ENCODE measurements around the gene FAM124B.

Gene FAM124B

DNA sequence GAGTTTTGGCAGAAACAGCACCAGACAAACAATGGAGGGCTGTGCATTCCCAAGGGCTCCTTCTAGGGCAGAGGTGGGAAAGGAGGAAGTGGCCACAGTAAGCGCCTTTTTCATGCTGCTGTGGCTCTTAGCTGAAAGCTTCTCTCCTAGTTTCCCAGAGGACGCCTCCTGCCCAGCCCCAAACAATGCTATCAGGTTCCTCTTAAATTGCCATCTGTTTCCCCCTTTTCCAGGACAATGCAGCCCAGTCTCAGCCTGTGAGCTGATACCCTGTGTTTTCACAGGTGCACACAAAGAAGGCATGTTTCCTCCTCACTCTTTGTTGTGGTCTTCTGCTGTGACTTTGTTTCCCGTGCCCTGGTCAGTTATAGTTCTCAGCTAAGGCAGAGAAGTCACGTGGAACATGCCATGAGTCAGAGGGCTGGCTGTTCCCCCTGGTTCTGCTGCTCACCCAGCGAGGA, 5.4 kb upstream of the FAM124B start:
- Histone ChIP-seq H3K27me3 (ENCODE audit: insufficient read depth, low read length) (no peaks in the 10 kb centered on the region), H3K79me1 (ENCODE audit: low read length) (no peaks in the 10 kb centered on the region), H3K9ac (ENCODE audit: low read length) (no peak overlapping the region), H3K4me2 (ENCODE audit: low read length) (no peak overlapping the region), H3K4me1 (ENCODE audit: control insufficient read depth in 1 of 2, insufficient read depth in 2 of 2, low read length in 2 of 2) (no peaks in the 10 kb centered on the region), H3K4ac (ENCODE audit: low read depth, low read length) (no peak overlapping the region), H3K9me3 (ENCODE audit: insufficient read depth, low read depth, low read length) (peaks cover 4% of the 10 kb centered on the region), H4K91ac (ENCODE audit: low read depth, low read length) (no peak overlapping the region), H3K18ac (ENCODE audit: low read length) (no peak overlapping the region), H3K36me3 (ENCODE audit: control insufficient read depth in 1 of 2, insufficient read depth in 2 of 2, low read length in 2 of 2) (no peaks in the 10 kb centered on the region), H3K79me2 (ENCODE audit: control insufficient read depth, insufficient read depth, low read length, poor library complexity) (no peaks in the 10 kb centered on the region), H4K12ac (ENCODE audit: low read depth, low read length) (no peak overlapping the region), H2BK12ac (ENCODE audit: low read length) (no peak overlapping the region), H2BK5ac (ENCODE audit: low read depth, low read length, poor library complexity) (no peak overlapping the region), H3K23ac (ENCODE audit: low read length) (no peak overlapping the region), H2AFZ (ENCODE audit: insufficient read depth, low read length, poor library complexity) (no peak overlapping the region), H4K8ac (ENCODE audit: low read depth, low read length) (no peak overlapping the region), H2BK120ac (ENCODE audit: insufficient read depth, low read length, poor library complexity) (no peak overlapping the region), H3K4me3 (ENCODE audit: low read depth, low read length) (no peak overlapping the region), H2AK5ac (ENCODE audit: low read length) (no peak overlapping the region), H3K14ac (ENCODE audit: low read length) (no peak overlapping the region), H3K27ac (ENCODE audit: low read depth, low read length) (no peak overlapping the region)
- no CpG with 5 or more reads among the region's 5 CpGs for WGBS (ENCODE audit: extremely low coverage, insufficient coverage, insufficient read length)
- no peak for DNase-seq

DNA sequence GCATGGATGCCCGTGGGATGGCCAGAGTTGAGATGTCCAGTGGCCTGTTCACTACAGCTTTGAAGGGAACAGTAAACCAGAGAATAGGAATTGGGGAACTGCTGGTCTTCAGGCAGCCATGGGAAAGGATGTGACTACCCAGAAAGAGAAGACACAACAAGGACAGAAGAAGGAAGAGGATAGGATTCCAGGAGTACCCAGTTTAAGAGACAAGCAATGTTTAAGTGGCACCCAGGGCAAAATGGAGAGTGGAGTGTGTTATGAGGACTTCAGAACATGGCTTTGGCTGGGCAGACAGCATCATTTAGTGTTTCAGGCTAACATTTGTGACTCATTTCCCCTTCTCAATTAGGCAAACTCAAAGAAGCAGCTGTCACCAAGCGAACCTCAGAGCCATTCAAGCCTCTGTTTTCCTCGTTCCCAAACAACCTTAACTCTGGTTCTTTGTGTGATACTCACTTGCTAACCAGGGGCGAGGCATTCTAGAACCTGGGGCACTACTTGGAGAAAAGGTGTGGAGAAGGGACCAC, 4.0 kb upstream of the FAM124B start:
- no peak overlapping the region for H3K23ac ChIP-seq (ENCODE audit: low read length)
- no peak overlapping the region for H3K4me2 ChIP-seq (ENCODE audit: low read length)
- H3K14ac ChIP-seq (ENCODE audit: low read length), result no peak overlapping the region
- H2BK5ac ChIP-seq (ENCODE audit: low read depth, low read length, poor library complexity), result no peak overlapping the region
- no peak overlapping the region for H2BK12ac ChIP-seq (ENCODE audit: low read length)
- H3K4ac ChIP-seq (ENCODE audit: low read depth, low read length), result no peak overlapping the region
- H2BK120ac ChIP-seq (ENCODE audit: insufficient read depth, low read length, poor library complexity), result no peak overlapping the region
- no peak overlapping the region for H2AFZ ChIP-seq (ENCODE audit: insufficient read depth, low read length, poor library complexity)
- H3K79me2 ChIP-seq (ENCODE audit: control insufficient read depth, insufficient read depth, low read length, poor library complexity), result no peaks in the 10 kb centered on the region
- H3K79me1 ChIP-seq (ENCODE audit: low read length), result no peaks in the 10 kb centered on the region
- no peak overlapping the region for H3K18ac ChIP-seq (ENCODE audit: low read length)
- no peak overlapping the region for H3K9ac ChIP-seq (ENCODE audit: low read length)
- peaks cover 4% of the 10 kb centered on the region for H3K9me3 ChIP-seq (ENCODE audit: insufficient read depth, low read depth, low read length)
- no peak for DNase-seq
- no peak overlapping the region for H4K12ac ChIP-seq (ENCODE audit: low read depth, low read length)
- H3K4me3 ChIP-seq (ENCODE audit: low read depth, low read length), result no peak overlapping the region
- H3K27ac ChIP-seq (ENCODE audit: low read depth, low read length), result no peak overlapping the region
- H3K36me3 ChIP-seq (ENCODE audit: control insufficient read depth in 1 of 2, insufficient read depth in 2 of 2, low read length in 2 of 2), result no peaks in the 10 kb centered on the region
- no peaks in the 10 kb centered on the region for H3K27me3 ChIP-seq (ENCODE audit: insufficient read depth, low read length)
- H3K4me1 ChIP-seq (ENCODE audit: control insufficient read depth in 1 of 2, insufficient read depth in 2 of 2, low read length in 2 of 2), result no peaks in the 10 kb centered on the region
- no peak overlapping the region for H2AK5ac ChIP-seq (ENCODE audit: low read length)
- WGBS (ENCODE audit: extremely low coverage, insufficient coverage, insufficient read length), result no CpG with 5 or more reads among the region's 4 CpGs
- H4K91ac ChIP-seq (ENCODE audit: low read depth, low read length), result no peak overlapping the region
- no peak overlapping the region for H4K8ac ChIP-seq (ENCODE audit: low read depth, low read length)

DNA sequence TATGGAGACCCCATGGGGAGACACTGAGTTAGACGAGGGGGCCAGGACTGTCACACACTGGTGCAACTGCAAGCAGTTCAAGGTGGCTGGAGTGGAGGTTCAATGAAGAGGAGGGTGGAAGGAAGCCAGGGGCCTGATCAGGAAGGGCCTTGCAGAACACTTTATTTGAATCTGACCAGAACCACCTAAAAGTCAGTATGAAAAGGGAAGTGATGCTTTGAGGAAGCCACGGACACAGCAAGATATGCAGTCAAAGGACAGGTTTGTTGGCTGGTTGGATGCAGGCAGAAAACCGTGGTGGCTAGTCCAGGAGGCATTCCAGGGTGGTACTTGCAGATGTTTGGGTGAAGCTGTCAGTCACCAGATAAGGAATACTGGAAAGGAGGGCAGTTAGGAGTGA, 3.5 kb upstream of the FAM124B start:
- peaks cover 4% of the 10 kb centered on the region for H3K9me3 ChIP-seq (ENCODE audit: insufficient read depth, low read depth, low read length)
- no CpG with 5 or more reads among the region's 3 CpGs for WGBS (ENCODE audit: extremely low coverage, insufficient coverage, insufficient read length)
- no peak for DNase-seq

DNA sequence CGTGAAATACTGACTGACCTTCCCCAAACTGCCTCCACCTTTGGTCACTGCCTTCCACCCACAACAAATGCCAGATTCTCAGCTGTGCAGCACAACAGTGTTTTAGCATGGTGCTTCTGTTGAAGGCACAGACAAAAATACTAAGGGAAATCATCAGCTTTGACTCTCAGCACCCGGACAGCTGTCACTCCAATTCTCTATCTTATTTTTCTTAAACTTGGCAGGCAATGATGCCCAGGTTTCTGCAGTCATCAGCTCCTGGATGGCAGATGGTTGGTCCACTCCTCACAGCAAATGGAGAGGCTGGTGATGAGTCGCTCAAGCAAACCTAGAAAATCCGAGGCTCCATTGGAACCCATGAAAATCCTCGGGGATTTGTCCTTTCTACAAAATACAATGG, 2.9 kb upstream of the FAM124B start:
- Histone ChIP-seq H3K4me1 (ENCODE audit: control insufficient read depth in 1 of 2, insufficient read depth in 2 of 2, low read length in 2 of 2) (no peaks in the 10 kb centered on the region), H3K27me3 (ENCODE audit: insufficient read depth, low read length) (no peaks in the 10 kb centered on the region), H3K36me3 (ENCODE audit: control insufficient read depth in 1 of 2, insufficient read depth in 2 of 2, low read length in 2 of 2) (no peaks in the 10 kb centered on the region), H2BK5ac (ENCODE audit: low read depth, low read length, poor library complexity) (no peak overlapping the region), H3K79me1 (ENCODE audit: low read length) (no peaks in the 10 kb centered on the region), H3K23ac (ENCODE audit: low read length) (peak overlapping the region; percentile 74), H3K27ac (ENCODE audit: low read depth, low read length) (no peak overlapping the region), H3K4me3 (ENCODE audit: low read depth, low read length) (no peak overlapping the region), H4K91ac (ENCODE audit: low read depth, low read length) (no peak overlapping the region), H3K14ac (ENCODE audit: low read length) (no peak overlapping the region), H4K12ac (ENCODE audit: low read depth, low read length) (no peak overlapping the region), H4K8ac (ENCODE audit: low read depth, low read length) (no peak overlapping the region), H3K9me3 (ENCODE audit: insufficient read depth, low read depth, low read length) (peaks cover 4% of the 10 kb centered on the region), H3K9ac (ENCODE audit: low read length) (peak overlapping the region; percentile 55), H2BK12ac (ENCODE audit: low read length) (no peak overlapping the region), H3K18ac (ENCODE audit: low read length) (no peak overlapping the region), H3K4ac (ENCODE audit: low read depth, low read length) (no peak overlapping the region), H2AK5ac (ENCODE audit: low read length) (no peak overlapping the region), H2AFZ (ENCODE audit: insufficient read depth, low read length, poor library complexity) (no peak overlapping the region), H2BK120ac (ENCODE audit: insufficient read depth, low read length, poor library complexity) (no peak overlapping the region), H3K79me2 (ENCODE audit: control insufficient read depth, insufficient read depth, low read length, poor library complexity) (no peaks in the 10 kb centered on the region), H3K4me2 (ENCODE audit: low read length) (no peak overlapping the region)
- no CpG with 5 or more reads among the region's 5 CpGs for WGBS (ENCODE audit: extremely low coverage, insufficient coverage, insufficient read length)
- no peak for DNase-seq

More for the DNA sequence above, 3.5 kb upstream of the FAM124B start:
- Histone ChIP-seq H3K79me2 (ENCODE audit: control insufficient read depth, insufficient read depth, low read length, poor library complexity) (no peaks in the 10 kb centered on the region), H3K23ac (ENCODE audit: low read length) (no peak overlapping the region), H3K27me3 (ENCODE audit: insufficient read depth, low read length) (no peaks in the 10 kb centered on the region), H2BK120ac (ENCODE audit: insufficient read depth, low read length, poor library complexity) (no peak overlapping the region), H4K91ac (ENCODE audit: low read depth, low read length) (no peak overlapping the region), H3K36me3 (ENCODE audit: control insufficient read depth in 1 of 2, insufficient read depth in 2 of 2, low read length in 2 of 2) (no peaks in the 10 kb centered on the region), H3K27ac (ENCODE audit: low read depth, low read length) (no peak overlapping the region), H2BK5ac (ENCODE audit: low read depth, low read length, poor library complexity) (no peak overlapping the region), H3K4me3 (ENCODE audit: low read depth, low read length) (no peak overlapping the region), H3K18ac (ENCODE audit: low read length) (no peak overlapping the region), H3K9ac (ENCODE audit: low read length) (no peak overlapping the region), H2BK12ac (ENCODE audit: low read length) (no peak overlapping the region), H3K4me1 (ENCODE audit: control insufficient read depth in 1 of 2, insufficient read depth in 2 of 2, low read length in 2 of 2) (no peaks in the 10 kb centered on the region), H2AFZ (ENCODE audit: insufficient read depth, low read length, poor library complexity) (no peak overlapping the region), H4K12ac (ENCODE audit: low read depth, low read length) (no peak overlapping the region), H2AK5ac (ENCODE audit: low read length) (no peak overlapping the region), H3K4ac (ENCODE audit: low read depth, low read length) (no peak overlapping the region), H3K14ac (ENCODE audit: low read length) (no peak overlapping the region), H3K4me2 (ENCODE audit: low read length) (no peak overlapping the region), H4K8ac (ENCODE audit: low read depth, low read length) (no peak overlapping the region), H3K79me1 (ENCODE audit: low read length) (no peaks in the 10 kb centered on the region)

All from trophoblast cell (in vitro differentiated cells and primary cell).